ENCODE data around the gene WBP2.

The WBP2 gene

DNA sequence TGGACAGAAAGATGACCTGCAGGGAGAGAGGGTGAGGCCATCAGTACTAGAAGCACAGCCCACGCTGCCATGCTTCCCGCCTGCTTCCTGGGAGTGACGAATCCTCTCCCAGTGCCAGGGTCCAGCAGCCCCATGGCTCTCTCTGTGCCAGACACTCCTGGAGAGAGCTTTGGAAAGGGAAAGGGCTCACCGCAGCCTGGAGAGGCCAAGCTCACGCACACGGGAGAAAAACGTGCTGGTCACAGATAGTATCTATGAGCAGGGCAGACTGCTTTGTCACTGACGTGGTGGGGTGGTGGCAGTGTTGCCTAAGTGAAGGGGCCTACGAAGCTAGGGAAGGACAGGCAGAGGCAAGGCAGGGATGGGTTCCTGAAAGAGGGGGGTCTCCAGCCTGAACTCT lies 5.4 kb downstream of the WBP2 start:
- no peak for DNase-seq (ENCODE audit: low read depth)
- H3K4me3 ChIP-seq (ENCODE audit: control insufficient read depth, low read depth, low read length) = no peak overlapping the region
- no peak for TF ChIP-seq CTCF (conservative IDR thresholded peaks at IDR 0.05; ENCODE audit: control insufficient read depth, insufficient read depth, low read depth, low read length)

GRCh38 chr17:75849279-75849646 lies 5.9 kb downstream of the WBP2 start:
- no peak for TF ChIP-seq CTCF (conservative IDR thresholded peaks at IDR 0.05; ENCODE audit: control insufficient read depth, insufficient read depth, low read depth, low read length)
- DNase-seq (ENCODE audit: low read depth) = no peak
- H3K4me3 ChIP-seq (ENCODE audit: control insufficient read depth, low read depth, low read length) = no peak overlapping the region

DNA sequence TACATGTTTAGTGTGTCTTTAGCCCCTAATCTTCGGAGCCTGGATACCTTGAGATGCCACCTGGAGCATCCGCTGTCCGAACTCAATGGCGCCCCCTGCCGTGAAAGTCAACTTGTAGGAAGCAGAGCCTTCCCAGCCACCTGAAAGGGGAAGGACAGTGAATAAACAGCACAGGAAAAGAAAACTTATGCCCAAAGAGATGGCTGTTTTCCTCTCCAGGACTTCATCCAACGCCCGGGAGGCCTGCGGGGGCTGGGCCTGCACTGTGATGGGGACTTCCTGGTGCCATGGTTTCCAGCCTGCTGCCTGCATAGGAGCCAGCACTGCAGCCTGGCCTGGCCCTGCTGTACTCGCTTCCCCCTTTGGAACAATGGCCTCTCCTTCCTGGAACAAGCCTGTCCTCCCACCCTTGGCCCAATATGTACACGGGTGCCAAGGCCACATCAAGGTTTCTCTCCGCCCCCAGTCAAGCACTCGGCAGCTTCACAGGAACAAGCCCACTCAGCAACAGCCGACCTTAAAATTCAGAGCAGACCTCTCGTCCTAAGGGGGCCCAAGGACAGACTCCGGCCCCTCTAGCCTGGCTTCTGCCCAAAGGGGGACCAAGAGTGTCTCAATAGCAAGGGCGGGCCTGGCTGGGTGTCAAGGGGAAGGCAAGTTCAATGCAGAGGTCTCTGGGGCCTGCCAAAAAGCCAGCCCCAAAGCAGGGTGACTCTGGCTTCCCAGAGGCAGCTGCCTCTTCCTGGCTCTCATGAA lies 6.4 kb downstream of the WBP2 start:
- H3K4me3 ChIP-seq (ENCODE audit: control insufficient read depth, low read depth, low read length) = no peak overlapping the region
- TF ChIP-seq CTCF (conservative IDR thresholded peaks at IDR 0.05; ENCODE audit: control insufficient read depth, insufficient read depth, low read depth, low read length) = peak; percentile 67
- peak; percentile 51 for DNase-seq (ENCODE audit: low read depth)

DNA sequence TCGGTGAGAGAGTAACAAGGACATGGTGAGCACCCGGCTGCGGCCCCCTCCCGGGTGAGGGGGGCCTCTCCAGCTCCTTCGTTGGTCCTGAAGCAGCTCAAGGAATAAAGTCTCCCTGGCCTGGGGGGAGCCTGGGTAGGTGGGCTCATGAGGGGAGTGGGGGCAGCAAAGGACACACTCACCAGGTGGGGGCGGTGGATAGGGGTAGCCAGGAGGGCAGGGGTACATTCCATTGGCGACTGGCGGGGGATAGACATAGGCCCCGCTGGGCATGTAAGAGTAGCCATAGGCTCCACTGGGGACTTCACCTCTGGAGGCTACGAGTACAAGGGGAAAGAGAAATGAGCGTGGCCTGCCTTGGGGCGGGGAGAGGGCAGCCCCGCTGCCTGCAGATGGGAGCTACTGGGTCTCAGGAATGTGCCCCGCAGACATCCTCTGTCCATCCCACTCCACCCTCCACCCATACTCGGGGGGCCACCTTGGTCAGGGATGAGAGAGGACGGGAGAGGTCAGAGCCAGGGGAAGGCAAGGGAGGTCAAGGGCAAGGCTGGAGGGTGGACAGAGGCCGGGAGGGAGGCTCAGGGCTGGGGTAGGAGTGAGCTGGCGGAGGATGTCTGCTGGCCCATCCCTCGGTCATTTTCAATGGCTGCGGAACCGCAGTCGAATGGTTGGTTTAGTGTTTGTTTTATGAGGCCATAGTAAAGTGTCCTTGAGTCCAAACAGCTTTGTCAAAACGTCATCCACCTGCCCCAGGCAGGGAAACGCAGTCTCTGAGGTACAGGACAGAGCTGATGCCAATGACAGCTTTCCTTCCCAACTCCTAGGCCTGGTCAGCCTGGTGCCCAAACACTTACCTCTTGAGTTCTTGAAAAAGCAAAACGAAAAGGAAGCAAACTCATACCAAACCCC lies 7.3 kb downstream of the WBP2 start:
- no peak for DNase-seq (ENCODE audit: low read depth)
- no peak for TF ChIP-seq CTCF (conservative IDR thresholded peaks at IDR 0.05; ENCODE audit: control insufficient read depth, insufficient read depth, low read depth, low read length)

DNA sequence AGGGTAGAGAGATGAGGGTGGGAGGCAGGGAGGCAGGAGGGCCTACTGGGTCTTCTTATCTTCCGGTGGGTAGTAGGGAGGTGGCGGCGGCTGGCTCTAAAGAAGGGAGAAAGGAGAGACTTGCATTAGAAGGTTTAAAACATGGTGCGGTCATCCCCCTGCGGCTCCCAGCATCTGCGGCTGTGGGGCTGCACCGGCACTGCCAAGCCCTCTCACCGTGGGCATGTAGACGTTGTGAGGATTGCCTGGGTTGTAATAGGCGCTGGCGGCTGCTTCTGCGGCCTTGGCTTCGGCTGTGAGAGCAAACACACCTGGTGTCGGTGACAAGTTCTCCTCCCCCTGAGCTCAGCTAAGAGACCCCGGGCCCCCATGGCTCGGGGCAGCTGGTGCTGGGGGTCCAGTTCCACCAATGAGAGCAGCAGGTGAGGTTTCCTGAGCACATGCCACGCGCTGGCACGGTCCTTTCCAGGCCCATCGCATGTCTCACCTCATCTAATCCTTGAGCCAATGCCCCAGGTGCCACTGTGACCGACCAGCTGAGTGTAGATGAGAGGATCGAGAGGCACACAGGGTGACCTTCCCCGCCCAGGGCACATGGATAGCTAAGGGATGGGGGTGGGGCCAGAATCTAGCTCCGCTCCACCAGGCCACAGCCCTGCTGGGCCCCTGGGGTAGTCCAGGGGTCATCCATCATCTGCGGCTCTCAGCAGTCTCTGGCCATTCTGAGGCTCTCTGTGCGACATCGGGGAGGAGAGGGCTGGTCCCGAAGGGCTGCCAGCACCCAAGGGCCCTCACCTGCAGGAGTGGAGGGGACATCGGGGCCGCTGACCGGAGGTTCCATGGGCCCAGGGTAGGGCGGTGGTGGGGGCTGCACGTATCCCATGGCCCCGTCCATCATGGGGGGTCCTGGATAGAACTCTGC lies 8.2 kb downstream of the WBP2 start:
- no peak for DNase-seq (ENCODE audit: low read depth)
- TF ChIP-seq CTCF (conservative IDR thresholded peaks at IDR 0.05; ENCODE audit: control insufficient read depth, insufficient read depth, low read depth, low read length) = no peak
- no peak overlapping the region for H3K4me3 ChIP-seq (ENCODE audit: control insufficient read depth, low read depth, low read length)

More for the DNA sequence above, 7.3 kb downstream of the WBP2 start:
- H3K4me3 ChIP-seq (ENCODE audit: control insufficient read depth, low read depth, low read length) = no peak overlapping the region
